Endothelial cell of hepatic sinusoid (primary cell): ENCODE measurements around the gene FYB1.

Experiments used
- in situ Hi-C: cut with HindIII; loops from 2 replicates; pipeline ENCODE4 v1.10.0; 2017; ENCODE audit warnings: low sequenced_read_pairs

FYB1 gene

GRCh38 chr5:39206630-39207321 lies 12.6 kb downstream of the FYB1 start:
- in situ Hi-C loops: no loop called here

DNA sequence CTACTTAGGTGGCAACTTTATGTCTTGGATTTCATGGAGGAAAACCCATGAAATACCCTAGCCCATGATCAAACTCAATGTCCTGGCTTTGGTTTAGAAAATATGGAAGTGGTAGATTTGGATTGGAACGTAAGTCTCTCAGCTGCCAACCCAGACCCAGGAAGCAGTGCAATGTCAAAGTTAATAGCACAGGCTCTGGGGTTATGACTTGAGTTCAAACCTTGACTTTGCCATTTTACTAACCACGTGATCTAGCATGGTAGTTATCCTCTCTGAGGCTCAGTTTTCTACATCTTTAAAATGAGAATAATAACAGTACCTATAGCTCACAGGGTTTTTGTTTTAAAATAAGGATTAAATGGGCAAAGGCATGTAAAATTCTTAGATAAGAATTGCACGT lies 13.8 kb downstream of the FYB1 start:
- in situ Hi-C loops: no loop called here

GRCh38 chr5:39203951-39204350 lies 15.4 kb downstream of the FYB1 start:
- in situ Hi-C loops: no loop called here

GRCh38 chr5:39203275-39203922 lies 16.0 kb downstream of the FYB1 start:
- in situ Hi-C loops: no loop called here

DNA sequence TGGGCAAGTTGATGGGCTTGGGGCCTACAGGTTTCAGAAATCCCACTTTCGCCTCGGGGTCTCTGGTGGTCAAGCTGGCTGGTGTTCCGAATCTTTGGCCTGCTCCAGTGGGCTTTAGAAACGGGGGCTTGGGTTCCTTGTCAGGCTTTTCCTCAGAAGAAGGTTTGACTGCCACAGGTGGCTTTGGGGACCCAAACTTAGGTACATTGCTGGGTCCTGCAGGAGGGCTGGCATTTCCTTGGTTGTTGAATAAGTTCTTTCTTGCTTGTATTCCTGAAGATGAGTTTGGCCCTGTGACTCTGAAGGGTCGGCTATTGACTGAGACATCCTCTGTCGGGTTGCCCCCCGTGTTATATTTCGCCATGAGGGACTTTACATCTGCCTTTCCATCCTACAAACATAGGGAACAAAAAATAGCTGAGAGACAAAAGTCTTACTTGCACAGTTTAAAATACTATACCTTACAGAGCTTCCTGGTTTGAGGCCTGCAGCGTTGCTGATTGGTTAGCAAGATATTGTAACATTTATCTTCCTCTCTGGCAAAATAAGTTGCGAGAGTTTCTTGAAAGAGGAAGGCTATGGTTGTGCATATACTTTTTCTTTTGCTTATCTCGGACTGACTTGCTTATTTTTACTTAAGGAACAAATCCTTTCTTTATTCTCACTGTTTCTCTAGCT lies 16.6 kb downstream of the FYB1 start:
- in situ Hi-C loops: no loop called here

DNA sequence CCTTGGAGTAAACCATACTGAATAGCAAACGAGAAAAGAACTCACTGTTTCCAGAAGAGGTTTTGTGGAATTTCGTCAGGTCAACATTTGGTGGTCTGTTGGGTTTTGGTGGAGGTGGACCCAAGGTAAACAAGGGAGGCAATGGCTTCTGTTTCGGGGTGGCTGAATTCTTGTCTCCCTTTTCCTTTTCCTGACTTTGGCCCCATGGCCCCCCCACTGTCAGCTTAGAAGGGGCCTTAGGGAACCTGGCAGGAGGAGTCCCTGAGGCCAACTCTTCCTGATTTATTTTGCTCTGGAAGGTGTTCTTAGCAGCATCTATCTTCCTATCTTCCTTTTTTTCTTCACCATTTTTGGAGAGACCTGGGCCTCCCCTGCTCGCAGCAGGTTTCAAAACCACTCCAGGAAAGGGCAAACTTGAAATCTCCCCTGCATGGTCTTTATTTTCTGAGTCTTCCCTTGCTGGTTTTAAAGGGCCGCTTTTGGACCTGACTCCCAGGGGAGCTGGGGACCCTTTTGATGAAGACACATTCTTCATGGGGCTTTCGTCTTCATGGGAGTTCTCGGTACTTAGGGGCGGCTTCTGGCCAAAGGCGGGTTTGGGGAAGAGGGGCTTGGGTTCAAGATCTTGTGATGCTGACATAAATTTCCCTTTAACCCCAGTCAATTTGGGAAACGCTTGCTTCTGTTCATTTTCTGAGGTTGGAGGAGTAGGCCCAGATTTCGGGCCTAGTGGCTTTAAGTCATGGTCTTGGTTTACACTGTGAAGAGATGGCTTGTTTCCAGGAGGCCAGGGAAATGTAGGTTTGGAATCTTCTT lies 17.4 kb downstream of the FYB1 start:
- in situ Hi-C loops: no loop called here

- in situ Hi-C loops: no loop called here
Measured at GRCh38 chr5:39201160-39201780, 18.1 kb downstream of the FYB1 start.

- in situ Hi-C loops: no loop called here
Measured at GRCh38 chr5:39200081-39200480, 19.3 kb downstream of the FYB1 start.

DNA sequence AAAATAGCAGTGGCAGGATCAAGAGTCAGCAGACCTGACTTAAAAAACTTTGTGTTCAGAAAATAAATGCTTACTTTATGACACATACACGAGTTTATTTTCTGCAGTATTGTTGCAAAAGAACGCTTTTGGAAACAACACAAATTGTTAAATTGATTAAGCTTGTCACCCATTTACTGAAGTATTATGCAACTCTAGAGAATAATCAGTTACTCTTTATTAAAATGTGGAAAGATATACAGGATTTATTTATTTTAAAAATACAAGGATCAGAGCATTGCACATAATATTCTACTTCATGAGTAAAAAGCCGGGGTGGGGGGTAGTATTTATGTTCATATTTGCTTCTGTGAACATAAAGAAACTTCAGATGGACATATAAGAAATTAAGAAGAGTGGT lies 20.0 kb downstream of the FYB1 start:
- in situ Hi-C loops: no loop called here

- in situ Hi-C loops: no loop called here
Measured at GRCh38 chr5:39198127-39198526, 21.2 kb downstream of the FYB1 start.

GRCh38 chr5:39197556-39197955 lies 21.8 kb downstream of the FYB1 start:
- in situ Hi-C loops: no loop called here

- in situ Hi-C loops: no loop called here
Measured at GRCh38 chr5:39195198-39195826, 24.1 kb downstream of the FYB1 start.

DNA sequence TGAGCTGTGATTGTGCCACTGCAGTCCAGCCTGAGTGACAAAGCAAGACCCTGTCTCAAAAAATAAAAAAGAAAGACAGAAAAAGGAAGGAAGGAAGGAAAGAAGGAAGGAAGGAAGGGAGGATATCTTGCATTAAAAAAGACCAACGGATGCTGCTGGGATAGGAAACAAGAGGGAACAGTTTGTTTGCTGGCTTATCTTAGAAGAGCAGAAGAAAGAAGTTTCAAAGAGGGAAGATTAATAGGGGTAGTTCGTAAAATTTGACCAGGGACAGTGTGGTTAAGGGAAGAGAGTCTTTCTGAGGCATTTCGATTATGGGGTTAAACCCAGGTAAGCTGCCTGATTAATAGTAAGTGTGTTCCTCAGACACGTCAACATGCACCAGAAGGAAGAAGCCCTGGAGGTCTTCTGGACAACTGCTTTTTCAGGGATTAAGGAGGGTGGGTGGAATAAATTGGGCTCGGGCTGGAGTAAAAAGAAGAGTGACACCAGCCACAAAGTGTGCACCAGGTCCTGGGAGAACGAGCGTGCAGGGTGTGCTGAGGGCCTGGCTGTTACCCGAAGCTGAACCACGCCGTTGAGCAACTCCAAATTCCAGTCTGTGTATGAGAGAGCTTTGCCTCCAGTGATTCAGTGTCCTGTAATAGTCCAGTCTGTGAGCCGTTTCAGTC lies 24.8 kb downstream of the FYB1 start:
- in situ Hi-C loops: no loop called here

DNA sequence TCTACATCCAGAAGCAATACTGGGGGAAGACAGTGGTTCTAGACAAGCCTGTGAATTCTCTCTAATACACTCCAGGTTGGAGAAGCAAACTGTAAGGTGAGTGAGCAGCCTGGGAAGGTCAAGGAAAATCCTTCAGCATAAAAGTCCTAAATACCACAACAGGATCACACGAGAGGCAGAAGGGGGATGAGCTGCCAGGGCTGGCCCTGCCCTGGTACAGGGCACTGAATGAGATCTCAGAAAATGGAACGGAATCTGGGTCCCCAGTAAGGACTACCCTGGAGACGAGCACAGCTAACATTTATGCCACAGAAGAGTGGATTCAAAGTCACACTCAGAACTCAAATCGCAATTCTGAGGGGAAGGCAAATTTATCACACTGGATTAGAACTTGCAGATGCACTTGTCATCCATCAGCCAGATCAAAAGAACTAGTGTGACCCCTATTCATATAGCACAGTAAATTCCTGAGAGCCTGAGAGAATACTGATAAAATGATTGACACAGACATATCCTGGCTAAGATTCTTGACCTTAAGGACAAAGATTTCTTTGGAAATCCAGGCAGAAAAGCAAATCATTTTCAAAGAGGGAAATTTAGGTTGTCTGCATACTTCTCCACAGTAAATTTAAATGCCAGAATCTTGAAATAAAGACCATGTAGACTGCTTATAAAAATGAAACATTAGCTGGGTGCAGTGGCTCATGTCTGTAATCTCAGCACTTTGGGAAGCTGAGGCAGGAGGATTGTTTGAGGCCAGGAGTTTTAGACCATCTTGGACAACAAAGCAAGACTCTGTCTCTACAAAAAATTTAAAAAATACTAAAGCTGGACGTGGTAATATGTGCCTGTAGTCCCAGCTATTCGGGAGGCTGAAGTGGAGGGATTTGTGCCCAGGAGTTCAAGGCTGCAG lies 25.6 kb downstream of the FYB1 start:
- in situ Hi-C loops: no loop called here

- in situ Hi-C loops: no loop called here
Measured at GRCh38 chr5:39192450-39193160, 26.8 kb downstream of the FYB1 start.

DNA sequence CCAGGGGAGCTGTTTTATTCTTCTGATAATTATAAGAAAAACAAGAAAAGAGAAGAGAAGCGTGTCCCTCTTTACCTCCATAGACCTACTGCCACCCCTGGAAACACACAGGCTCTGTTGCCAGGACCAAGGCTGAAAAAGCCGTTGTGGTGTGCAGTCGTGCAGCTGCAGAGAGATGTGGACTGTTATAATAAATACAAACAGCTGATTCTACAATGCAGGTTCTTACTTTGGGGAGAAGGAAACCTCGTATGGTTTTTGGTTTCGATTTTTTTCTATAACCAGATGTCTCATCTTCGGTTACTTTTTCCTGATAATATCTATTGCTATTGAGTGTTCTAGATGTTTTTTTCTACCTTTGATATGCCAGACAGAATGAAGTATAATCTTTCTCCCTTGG lies 28.1 kb downstream of the FYB1 start:
- in situ Hi-C loops: no loop called here

- in situ Hi-C loops: no loop called here
Measured at GRCh38 chr5:39190311-39191102, 28.9 kb downstream of the FYB1 start.
